NCI-H1436 (cell line): ENCODE data around the gene SFT2D2.

Source experiments
- DNase-seq: peaks from one replicate; lab custom pipeline; 2025; lab: John Stamatoyannopoulos, UW

Gene SFT2D2

GRCh38 chr1:168265596-168265995, 39.8 kb downstream of the SFT2D2 start:
- no peak for DNase-seq

- no peak for DNase-seq
Measured at GRCh38 chr1:168266644-168267186, 40.9 kb downstream of the SFT2D2 start.

- no peak for DNase-seq
Measured at GRCh38 chr1:168271636-168272035, 45.8 kb downstream of the SFT2D2 start.

- no peak for DNase-seq
Measured at GRCh38 chr1:168273575-168273974, 47.8 kb downstream of the SFT2D2 start.

GRCh38 chr1:168279253-168279652, 53.4 kb downstream of the SFT2D2 start:
- DNase-seq = no peak

- DNase-seq = peak; percentile 47
Measured at GRCh38 chr1:168280296-168280927, 54.6 kb downstream of the SFT2D2 start, which contains the start of gene TBX19. TSS of gene TBX19 (plus strand) at chr1:168280877. CDS start at chr1:168281091, 214 bp downstream.

GRCh38 chr1:168281603-168282325, 56.0 kb downstream of the SFT2D2 start:
- DNase-seq = no peak

GRCh38 chr1:168285521-168285790, 59.7 kb downstream of the SFT2D2 start:
- peak; percentile 39 for DNase-seq

GRCh38 chr1:168285971-168286927, 60.4 kb downstream of the SFT2D2 start:
- no peak for DNase-seq

- peak; percentile 53 for DNase-seq
Measured at GRCh38 chr1:168287237-168287664, 61.4 kb downstream of the SFT2D2 start.

GRCh38 chr1:168288311-168289052, 62.7 kb downstream of the SFT2D2 start:
- no peak for DNase-seq

GRCh38 chr1:168291222-168291837, 65.5 kb downstream of the SFT2D2 start:
- peak; percentile 90 for DNase-seq

- DNase-seq = no peak
Measured at GRCh38 chr1:168293356-168293755, 67.6 kb downstream of the SFT2D2 start.

- no peak for DNase-seq
Measured at GRCh38 chr1:168295411-168296114, 69.8 kb downstream of the SFT2D2 start.

GRCh38 chr1:168297019-168297730, 71.4 kb downstream of the SFT2D2 start:
- no peak for DNase-seq

GRCh38 chr1:168298446-168298845, 72.6 kb downstream of the SFT2D2 start:
- no peak for DNase-seq

- no peak for DNase-seq
Measured at GRCh38 chr1:168300626-168301025, 74.8 kb downstream of the SFT2D2 start.

- DNase-seq = no peak
Measured at GRCh38 chr1:168301664-168302320, 76.0 kb downstream of the SFT2D2 start.
